Spinal cord (tissue), 10 donors: ENCODE measurements around the gene ACTA1. TPM values are rescaled to one million over a fixed set of nuclear protein-coding genes. Genes with fewer than 3 reads are reported as not detected.
A peak's percentile ranks its signal among the peaks of the same experiment; 100 is the strongest.

Source experiments
- DNase-seq, 6 donors: peaks; one replicate each; pipeline versions ENCODE4 v3.0.0 to v3.0.0-alpha.2; 2013 to 2015; ENCODE audit warnings: low spot score in 6 of 6, low read depth in 4 of 6
- H3K27ac ChIP-seq: one replicate; pipeline ENCODE4 v1.5.1; 2013; ENCODE audit warnings: low read depth, low read length, control low read depth
- H3K27me3 ChIP-seq: one replicate; pipeline ENCODE4 v1.6.1; 2013; ENCODE audit warnings: low read length; ENCODE audit not compliant: control insufficient read depth, insufficient read depth
- H3K36me3 ChIP-seq: one replicate; pipeline ENCODE4 v1.6.1; 2013; ENCODE audit warnings: low read length; ENCODE audit not compliant: control insufficient read depth, insufficient read depth
- H3K4me1 ChIP-seq: one replicate; pipeline ENCODE4 v1.6.1; 2013; ENCODE audit warnings: low read length; ENCODE audit not compliant: control insufficient read depth, insufficient read depth
- H3K4me3 ChIP-seq: one replicate; pipeline ENCODE4 v1.5.1; 2013; ENCODE audit warnings: low read depth, low read length, control low read depth
- H3K9me3 ChIP-seq: one replicate; pipeline ENCODE4 v1.6.1; 2013; ENCODE audit warnings: low read length; ENCODE audit not compliant: control insufficient read depth, insufficient read depth
- WGBS: methylation state at CpG from one replicate; pipeline ENCODE4 v1.1.5; 2013; ENCODE audit warnings: missing lambda C conversion rate; ENCODE audit not compliant: insufficient coverage; 5-methylcytosine and 5-hydroxymethylcytosine counted together
- polyA plus RNA-seq, 2 donors: library from polyadenylated mRNA; unstranded; fragments of 120-200 nt; gene quantifications; one replicate each; pipeline ENCODE4 v1.2.1, GENCODE V29; 2013; ENCODE audit not compliant: insufficient read length in 2 of 2
- total RNA-seq, 2 donors: library from RNA; depleted of rRNA in 1 of 2; stranded (reverse); fragments of 120-200 nt in 1 of 2; fragments of >200 nt in 1 of 2; gene quantifications; one replicate each; pipeline versions ENCODE4 v1.2.3 to v1.2.4, GENCODE V29; 2013 to 2014
- donor health status: healthy.

ACTA1 gene
- total and polyA plus RNA-seq, 4 donors, result 1.5 to 17.9 (median 2.5) TPM

- DNase-seq, result no peak
- Histone ChIP-seq H3K4me1 (no peaks in the 10 kb centered on the region), H3K4me3 (no peak overlapping the region), H3K9me3 (no peaks in the 10 kb centered on the region), H3K27me3 (no peaks in the 10 kb centered on the region), H3K27ac (no peak overlapping the region), H3K36me3 (peaks cover 45% of the 10 kb centered on the region)
- no CpG with 5 or more reads among the region's 1 CpG for WGBS
These were observed 33.0 kb upstream of the ACTA1 start for GRCh38 chr1:229466887-229467286.

GRCh38 chr1:229464672-229465071, 30.8 kb upstream of the ACTA1 start:
- 89% methylated on average over 4 of the region's 8 CpGs for WGBS
- H3K36me3 ChIP-seq, result peaks cover 46% of the 10 kb centered on the region

DNA sequence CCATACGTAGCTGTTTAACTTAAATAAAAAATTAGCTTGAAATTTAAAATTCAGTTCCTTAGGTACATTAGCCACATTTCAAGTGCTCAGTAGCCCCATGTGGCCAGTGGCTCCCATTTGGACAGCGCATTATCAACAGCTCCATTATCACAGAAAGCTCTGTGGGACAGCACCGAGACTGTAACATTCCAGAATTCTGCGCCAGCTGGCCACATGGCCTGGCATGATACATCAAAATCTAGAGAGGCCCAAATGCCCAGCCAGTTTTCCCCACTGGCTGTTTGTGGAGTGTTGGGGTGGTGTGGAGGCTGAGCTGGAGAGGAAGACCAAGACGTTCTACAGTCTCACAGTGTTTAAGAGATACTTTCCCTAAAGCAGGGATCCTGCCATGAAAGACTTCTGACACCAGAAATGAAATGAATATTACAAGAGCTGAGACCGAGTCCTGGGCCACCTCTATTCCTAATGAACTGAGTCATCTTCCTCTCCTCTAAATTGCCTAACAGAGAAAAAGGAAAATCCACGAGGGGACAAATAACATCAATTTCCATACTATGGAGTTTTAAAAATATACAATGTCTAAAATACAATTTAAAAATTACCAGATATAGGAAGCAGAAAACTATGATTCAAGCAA, 27.3 kb upstream of the ACTA1 start:
- WGBS, result 91% methylated on average over 3 of the region's 7 CpGs
- Histone ChIP-seq H3K4me1 (no peaks in the 10 kb centered on the region), H3K9me3 (no peaks in the 10 kb centered on the region), H3K4me3 (no peak overlapping the region), H3K27ac (no peak overlapping the region), H3K36me3 (peaks cover 39% of the 10 kb centered on the region), H3K27me3 (no peaks in the 10 kb centered on the region)
- DNase-seq, result no peak

More at GRCh38 chr1:229464672-229465071, 30.8 kb upstream of the ACTA1 start:
- no peaks in the 10 kb centered on the region for H3K27me3 ChIP-seq
- H3K27ac ChIP-seq, result no peak overlapping the region
- H3K4me3 ChIP-seq, result no peak overlapping the region
- H3K9me3 ChIP-seq, result no peaks in the 10 kb centered on the region
- DNase-seq, result no peak
- H3K4me1 ChIP-seq, result no peaks in the 10 kb centered on the region

- Histone ChIP-seq H3K27ac (no peak overlapping the region), H3K4me3 (no peak overlapping the region), H3K9me3 (no peaks in the 10 kb centered on the region), H3K27me3 (no peaks in the 10 kb centered on the region), H3K4me1 (no peaks in the 10 kb centered on the region), H3K36me3 (peaks cover 39% of the 10 kb centered on the region)
- WGBS, result no CpG with 5 or more reads among the region's 3 CpGs
- DNase-seq, result no peak
These were observed 25.9 kb upstream of the ACTA1 start for GRCh38 chr1:229459815-229460214.

GRCh38 chr1:229457436-229457835, 23.5 kb upstream of the ACTA1 start:
- H3K27ac ChIP-seq, result no peak overlapping the region
- H3K9me3 ChIP-seq, result no peaks in the 10 kb centered on the region
- no peaks in the 10 kb centered on the region for H3K27me3 ChIP-seq
- no peaks in the 10 kb centered on the region for H3K4me1 ChIP-seq
- DNase-seq, result no peak
- peaks cover 25% of the 10 kb centered on the region for H3K36me3 ChIP-seq
- H3K4me3 ChIP-seq, result no peak overlapping the region
- WGBS, result no CpG with 5 or more reads among the region's 4 CpGs

GRCh38 chr1:229456016-229456415, 22.1 kb upstream of the ACTA1 start:
- WGBS, result 40% methylated on average over 1 of the region's 3 CpGs
- H3K27me3 ChIP-seq, result no peaks in the 10 kb centered on the region
- H3K27ac ChIP-seq, result no peak overlapping the region
- no peak overlapping the region for H3K4me3 ChIP-seq
- DNase-seq, result no peak
- H3K36me3 ChIP-seq, result peaks cover 20% of the 10 kb centered on the region
- no peaks in the 10 kb centered on the region for H3K9me3 ChIP-seq
- no peaks in the 10 kb centered on the region for H3K4me1 ChIP-seq

GRCh38 chr1:229454056-229454455, 20.2 kb upstream of the ACTA1 start:
- Histone ChIP-seq H3K4me1 (no peaks in the 10 kb centered on the region), H3K36me3 (peaks cover 23% of the 10 kb centered on the region), H3K27ac (no peak overlapping the region), H3K4me3 (no peak overlapping the region), H3K27me3 (no peaks in the 10 kb centered on the region), H3K9me3 (no peaks in the 10 kb centered on the region)
- WGBS, result no CpG with 5 or more reads among the region's 4 CpGs
- DNase-seq, result no peak

DNA sequence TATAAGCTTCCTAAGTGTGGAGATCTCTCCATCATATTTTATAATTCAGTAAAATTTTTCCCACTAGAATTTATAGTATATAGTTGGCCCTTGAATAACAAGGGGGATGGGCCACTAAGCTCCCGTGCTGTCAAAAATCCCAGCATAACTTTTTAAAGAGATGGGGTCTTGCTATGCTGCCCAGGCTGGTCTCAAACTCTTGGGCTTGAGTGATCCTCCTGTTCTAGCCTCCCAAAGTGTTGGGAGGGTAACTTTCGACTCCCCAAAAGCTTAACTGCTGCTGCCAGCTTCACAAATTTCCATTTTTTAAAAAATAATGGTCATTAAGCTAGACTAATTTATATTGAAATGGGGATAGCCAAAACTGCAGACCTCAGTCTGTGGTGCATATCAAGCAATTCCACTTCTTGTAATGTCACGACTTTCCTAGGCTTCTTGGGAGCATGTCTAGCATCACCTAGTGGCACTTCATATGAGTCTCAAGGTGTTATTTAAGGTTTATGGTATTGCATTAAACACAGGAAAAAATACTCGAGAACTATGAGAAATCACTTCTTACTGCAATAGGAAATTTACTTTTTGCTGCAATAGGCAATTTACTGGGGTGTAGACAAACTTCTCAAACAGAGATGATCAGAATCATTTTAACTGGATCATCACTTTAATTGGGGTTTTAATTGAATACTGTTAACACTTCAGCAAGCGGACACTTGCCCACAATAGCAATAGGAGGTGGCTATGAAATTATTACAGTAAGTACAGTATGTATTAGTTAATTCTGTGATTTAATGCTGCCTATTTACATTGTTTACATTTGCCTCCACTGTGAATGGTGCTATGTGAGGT, 19.3 kb upstream of the ACTA1 start:
- Histone ChIP-seq H3K4me1 (no peaks in the 10 kb centered on the region), H3K36me3 (peaks cover 27% of the 10 kb centered on the region), H3K4me3 (no peak overlapping the region), H3K27ac (no peak overlapping the region), H3K9me3 (no peaks in the 10 kb centered on the region), H3K27me3 (no peaks in the 10 kb centered on the region)
- WGBS, result 100% methylated on average over 1 of the region's 5 CpGs
- DNase-seq, result peak in 2 of 6 donors; percentile 55 to 79

DNA sequence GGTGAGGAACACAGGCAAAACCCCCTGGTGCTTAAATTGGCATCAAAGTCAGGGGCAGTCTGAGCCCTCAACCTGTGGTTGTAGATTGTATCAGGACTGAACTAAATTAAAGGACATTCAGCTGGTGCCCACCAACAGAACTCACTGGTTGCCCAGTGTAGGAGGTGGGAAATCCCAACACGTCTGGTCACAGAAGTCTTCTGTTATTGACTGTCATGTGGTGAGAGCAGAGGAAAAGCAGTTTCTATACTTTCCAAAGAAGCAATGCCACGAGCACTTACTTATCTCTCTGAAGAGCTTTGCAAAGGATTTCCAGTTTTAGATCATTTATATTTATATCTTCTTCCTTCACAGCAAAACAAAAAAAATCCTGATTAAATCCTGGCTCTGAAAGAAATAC, 15.0 kb upstream of the ACTA1 start:
- no peak overlapping the region for H3K27ac ChIP-seq
- DNase-seq, result no peak
- H3K36me3 ChIP-seq, result peaks cover 40% of the 10 kb centered on the region
- no peaks in the 10 kb centered on the region for H3K4me1 ChIP-seq
- no peaks in the 10 kb centered on the region for H3K27me3 ChIP-seq
- no CpG with 5 or more reads among the region's 2 CpGs for WGBS
- H3K4me3 ChIP-seq, result no peak overlapping the region
- no peaks in the 10 kb centered on the region for H3K9me3 ChIP-seq

DNA sequence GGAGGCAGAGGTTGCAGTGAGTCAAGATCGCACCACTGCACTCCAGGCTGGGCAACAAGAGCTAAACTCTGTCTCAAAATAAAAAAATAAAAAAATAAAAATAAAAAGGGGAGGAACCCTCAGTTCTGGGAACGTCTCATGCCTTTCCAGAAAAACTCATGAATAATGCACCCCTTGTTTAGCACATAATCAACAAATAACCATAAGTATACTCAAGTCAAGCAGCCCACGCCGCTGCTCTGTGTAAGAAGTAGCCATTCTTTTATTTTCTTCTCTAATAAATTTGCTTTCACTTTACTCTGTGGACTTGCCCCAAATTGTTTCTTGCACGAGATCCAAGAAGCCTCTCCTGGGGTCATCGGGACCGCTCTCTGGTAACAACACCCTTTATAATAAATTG, 14.5 kb upstream of the ACTA1 start:
- DNase-seq, result no peak
- Histone ChIP-seq H3K9me3 (no peaks in the 10 kb centered on the region), H3K4me1 (no peaks in the 10 kb centered on the region), H3K27me3 (no peaks in the 10 kb centered on the region), H3K4me3 (no peak overlapping the region), H3K36me3 (peaks cover 43% of the 10 kb centered on the region), H3K27ac (no peak overlapping the region)
- WGBS, result no CpG with 5 or more reads among the region's 7 CpGs
